ENCODE measurements around the gene KIF19.

The KIF19 gene

GRCh38 chr17:74305865-74306654, 20.0 kb upstream of the KIF19 start:
- no peak for DNase-seq

GRCh38 chr17:74307984-74308773, 17.8 kb upstream of the KIF19 start:
- no peak for DNase-seq

- no peak for DNase-seq
Measured at GRCh38 chr17:74309902-74310301, 16.1 kb upstream of the KIF19 start.

- DNase-seq = no peak
Measured at GRCh38 chr17:74314877-74315276, 11.1 kb upstream of the KIF19 start.

GRCh38 chr17:74316220-74316619, 9.8 kb upstream of the KIF19 start:
- DNase-seq = no peak

- DNase-seq = no peak
Measured at GRCh38 chr17:74317071-74317470, 9.0 kb upstream of the KIF19 start.

GRCh38 chr17:74318391-74318790, 7.6 kb upstream of the KIF19 start:
- no peak for DNase-seq

- no peak for DNase-seq
Measured at GRCh38 chr17:74324521-74324920, 1.5 kb upstream of the KIF19 start.

GRCh38 chr17:74325376-74325742, 667 bp upstream of the KIF19 start:
- DNase-seq = no peak

- no peak for DNase-seq
Measured at GRCh38 chr17:74326506-74326905, 480 bp downstream of the KIF19 start.

GRCh38 chr17:74328487-74328886, 2.5 kb downstream of the KIF19 start:
- DNase-seq = no peak

GRCh38 chr17:74329378-74329777, 3.4 kb downstream of the KIF19 start:
- DNase-seq = no peak

GRCh38 chr17:74330446-74330845, 4.4 kb downstream of the KIF19 start:
- no peak for DNase-seq

- no peak for DNase-seq
Measured at GRCh38 chr17:74332017-74332650, 6.1 kb downstream of the KIF19 start.

- no peak for DNase-seq
Measured at GRCh38 chr17:74332763-74333283, 6.8 kb downstream of the KIF19 start.

GRCh38 chr17:74334393-74335039, 8.5 kb downstream of the KIF19 start:
- no peak for DNase-seq

- no peak for DNase-seq
Measured at GRCh38 chr17:74335529-74336062, 9.6 kb downstream of the KIF19 start.

- no peak for DNase-seq
Measured at GRCh38 chr17:74336307-74336706, 10.3 kb downstream of the KIF19 start.

- DNase-seq = no peak
Measured at GRCh38 chr17:74337834-74338500, 11.9 kb downstream of the KIF19 start.

- DNase-seq = no peak
Measured at GRCh38 chr17:74339537-74340195, 13.6 kb downstream of the KIF19 start.

GRCh38 chr17:74340470-74341023, 14.5 kb downstream of the KIF19 start:
- no peak for DNase-seq

Data from stimulated activated CD4-positive, alpha-beta T cell treated with anti-CD3 and anti-CD28 coated beads, Interleukin-2, amount 100 ng/mL, for 24 hours (primary cell).